ENCODE measurements around the gene APOOL. TPM values are rescaled to one million over a fixed set of nuclear protein-coding genes. Genes with fewer than 3 reads are reported as not detected.

APOOL gene
- total RNA-seq, 2 experiments from 2014 or later: 11.8 to 13.9 TPM

GRCh38 chrX:85111347-85111746, 107.7 kb downstream of the APOOL start:
- peak; percentile 6 for DNase-seq
- H3K9me3 Mint-ChIP-seq: no peaks in the 10 kb centered on the region
- CTCF ChIA-PET: interaction anchor here (1.3 kb wide), 1 partner anchor 20 kb away, joined by 4 read pairs; no protein-coding TSS in a partner anchor
- no peaks in the 10 kb centered on the region for H3K4me1 Mint-ChIP-seq
- no peak overlapping the region for H3K27ac Mint-ChIP-seq
- no peaks in the 10 kb centered on the region for H3K36me3 Mint-ChIP-seq (ENCODE audit: low read depth)
- no peak overlapping the region for H3K4me3 Mint-ChIP-seq
- POLR2A ChIA-PET: no interaction called here
- H3K27me3 Mint-ChIP-seq: no peaks in the 10 kb centered on the region

- CTCF ChIA-PET: no interaction called here
- no peaks in the 10 kb centered on the region for H3K4me1 Mint-ChIP-seq
- POLR2A ChIA-PET: no interaction called here
- H3K36me3 Mint-ChIP-seq (ENCODE audit: low read depth): no peaks in the 10 kb centered on the region
- no peaks in the 10 kb centered on the region for H3K9me3 Mint-ChIP-seq
- no peak overlapping the region for H3K27ac Mint-ChIP-seq
- H3K27me3 Mint-ChIP-seq: no peaks in the 10 kb centered on the region
- DNase-seq: no peak
- no peak overlapping the region for H3K4me3 Mint-ChIP-seq
Observed at GRCh38 chrX:85112293-85112692, 108.6 kb downstream of the APOOL start.

DNA sequence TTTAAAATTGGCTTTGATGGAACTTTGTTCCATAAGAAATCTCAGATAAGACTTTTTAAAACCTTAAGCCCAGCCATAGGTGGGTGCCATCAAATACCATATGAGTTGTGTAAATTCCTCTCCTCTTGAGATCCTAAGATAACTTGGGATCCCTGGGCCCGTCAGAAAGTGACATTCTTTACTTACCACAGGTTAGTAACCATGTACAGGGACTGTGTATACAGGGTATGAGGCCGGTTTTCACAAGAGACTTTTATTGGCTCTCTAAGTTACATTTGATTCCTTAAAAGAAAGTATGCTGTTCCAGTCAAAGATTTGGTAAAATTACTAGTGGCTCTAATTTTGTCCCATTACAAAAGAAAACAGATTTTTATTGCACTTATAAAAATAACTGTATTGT, 110.1 kb downstream of the APOOL start:
- H3K4me1 Mint-ChIP-seq: no peaks in the 10 kb centered on the region
- H3K9me3 Mint-ChIP-seq: no peaks in the 10 kb centered on the region
- H3K27ac Mint-ChIP-seq: no peak overlapping the region
- ChIA-PET POLR2A (no interaction called here), CTCF (no interaction called here)
- no peak for DNase-seq
- H3K36me3 Mint-ChIP-seq (ENCODE audit: low read depth): no peaks in the 10 kb centered on the region
- H3K4me3 Mint-ChIP-seq: no peak overlapping the region
- H3K27me3 Mint-ChIP-seq: no peaks in the 10 kb centered on the region

- no peak overlapping the region for H3K4me3 Mint-ChIP-seq
- POLR2A ChIA-PET: no interaction called here
- H3K9me3 Mint-ChIP-seq: no peaks in the 10 kb centered on the region
- CTCF ChIA-PET: no interaction called here
- no peak overlapping the region for H3K27ac Mint-ChIP-seq
- H3K4me1 Mint-ChIP-seq: no peaks in the 10 kb centered on the region
- H3K27me3 Mint-ChIP-seq: no peaks in the 10 kb centered on the region
- H3K36me3 Mint-ChIP-seq (ENCODE audit: low read depth): no peaks in the 10 kb centered on the region
- DNase-seq: no peak
Observed at GRCh38 chrX:85114171-85114570, 110.5 kb downstream of the APOOL start.

GRCh38 chrX:85114776-85115175, 111.1 kb downstream of the APOOL start:
- CTCF ChIA-PET: no interaction called here
- POLR2A ChIA-PET: no interaction called here
- H3K27me3 Mint-ChIP-seq: no peaks in the 10 kb centered on the region
- no peaks in the 10 kb centered on the region for H3K9me3 Mint-ChIP-seq
- DNase-seq: no peak
- H3K36me3 Mint-ChIP-seq (ENCODE audit: low read depth): no peaks in the 10 kb centered on the region
- no peak overlapping the region for H3K27ac Mint-ChIP-seq
- no peak overlapping the region for H3K4me3 Mint-ChIP-seq
- no peaks in the 10 kb centered on the region for H3K4me1 Mint-ChIP-seq

GRCh38 chrX:85115252-85115651, 111.6 kb downstream of the APOOL start:
- Mint-ChIP-seq H3K9me3 (no peaks in the 10 kb centered on the region), H3K4me1 (no peaks in the 10 kb centered on the region), H3K27ac (no peak overlapping the region), H3K36me3 (ENCODE audit: low read depth) (no peaks in the 10 kb centered on the region), H3K27me3 (no peaks in the 10 kb centered on the region), H3K4me3 (no peak overlapping the region)
- DNase-seq: no peak
- CTCF ChIA-PET: no interaction called here
- POLR2A ChIA-PET: no interaction called here

DNA sequence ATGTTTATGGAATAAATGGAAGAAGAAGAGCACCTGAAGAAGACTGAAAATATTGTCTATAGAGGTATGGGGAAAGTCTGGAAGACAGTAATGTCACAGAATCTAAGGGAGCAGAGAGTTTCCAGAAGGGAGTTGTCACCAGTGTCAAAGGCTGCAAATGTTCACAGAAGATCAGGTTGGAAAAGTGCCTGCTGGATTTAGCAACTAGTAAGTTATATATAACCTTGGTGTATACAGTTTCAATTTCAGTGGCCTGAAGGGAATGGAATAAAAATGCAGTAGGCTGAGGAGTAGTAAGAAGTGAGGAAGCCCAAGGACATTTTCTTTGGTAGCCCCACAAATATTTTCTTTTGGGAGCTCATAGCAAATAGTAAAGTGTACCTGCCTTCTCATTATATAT, 132.7 kb downstream of the APOOL start:
- Mint-ChIP-seq H3K4me1 (no peaks in the 10 kb centered on the region), H3K36me3 (ENCODE audit: low read depth) (no peaks in the 10 kb centered on the region), H3K4me3 (no peak overlapping the region), H3K27me3 (no peaks in the 10 kb centered on the region), H3K9me3 (peaks cover 2% of the 10 kb centered on the region), H3K27ac (no peak overlapping the region)
- POLR2A ChIA-PET: no interaction called here
- no peak for DNase-seq
- CTCF ChIA-PET: no interaction called here

DNA sequence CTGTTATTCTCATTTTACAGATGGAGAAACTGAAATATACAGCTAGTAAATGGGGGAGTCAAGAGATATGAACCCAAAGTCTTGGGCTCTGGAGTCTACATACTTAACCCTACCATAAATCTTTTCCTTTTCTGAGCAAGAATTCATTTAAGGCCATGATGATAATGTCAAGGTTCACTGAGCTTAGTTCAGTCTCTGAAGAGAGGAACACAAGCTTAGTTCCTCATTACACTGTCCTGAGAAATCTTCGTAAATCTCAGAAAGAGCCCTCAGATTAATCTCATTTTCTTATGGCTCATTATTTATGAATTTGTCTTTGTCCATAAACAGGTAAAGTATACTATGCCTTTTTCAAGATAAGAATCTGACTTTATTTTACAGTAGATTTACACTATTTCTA, 135.7 kb downstream of the APOOL start:
- Mint-ChIP-seq H3K4me3 (no peak overlapping the region), H3K9me3 (peaks cover 1% of the 10 kb centered on the region), H3K36me3 (ENCODE audit: low read depth) (no peaks in the 10 kb centered on the region), H3K27ac (no peak overlapping the region), H3K27me3 (no peaks in the 10 kb centered on the region), H3K4me1 (no peaks in the 10 kb centered on the region)
- ChIA-PET POLR2A (no interaction called here), CTCF (no interaction called here)
- no peak for DNase-seq

- Mint-ChIP-seq H3K4me1 (no peaks in the 10 kb centered on the region), H3K9me3 (no peaks in the 10 kb centered on the region), H3K4me3 (no peak overlapping the region), H3K27ac (no peak overlapping the region), H3K36me3 (ENCODE audit: low read depth) (no peaks in the 10 kb centered on the region), H3K27me3 (no peaks in the 10 kb centered on the region)
- CTCF ChIA-PET: interaction anchor here (0.6 kb wide), 1 partner anchor 23 kb away, joined by 4 read pairs; no protein-coding TSS in a partner anchor
- no peak for DNase-seq
- POLR2A ChIA-PET: no interaction called here
Observed at GRCh38 chrX:85140964-85141363, 137.3 kb downstream of the APOOL start.

Other genes with a start within 250 kb of the APOOL start
- not detected for gene SATL1, start 239.9 kb downstream of the APOOL start, total RNA-seq
- gene ZNF711, start 240.1 kb downstream of the APOOL start, total RNA-seq: under 1 TPM; 0.42 to 0.45 TPM